BJ (cell line): ENCODE measurements around the gene BEND2. TPM values are rescaled to one million over a fixed set of nuclear protein-coding genes. Genes with fewer than 3 reads are reported as not detected.

Experiments
- CTCF ChIA-PET: fragments of 350-600 bp; formaldehyde crosslinking; extraction: SDS; loops from one replicate; lab custom pipeline; 2021; ENCODE audit warnings: antibody characterized with exemption, inconsistent platforms; lab: Yijun Ruan, JAX
- POLR2A ChIA-PET: fragments of 300-600 bp; sonication (Branson Sonifier 250); formaldehyde crosslinking; extraction: SDS; loops from one replicate; lab custom pipeline; 2021; ENCODE audit warnings: antibody characterized with exemption; lab: Charles Lee
- DNase-seq: peaks from one replicate; pipeline ENCODE4 v3.0.0-alpha.2; 2011; ENCODE audit warnings: low read depth
- H3K27me3 ChIP-seq: 2 replicates; pipeline ENCODE4 v1.6.0; 2011; ENCODE audit warnings: low read length; ENCODE audit not compliant: control insufficient read depth, insufficient read depth
- H3K36me3 ChIP-seq: 2 replicates; pipeline ENCODE4 v1.5.1; 2011; ENCODE audit warnings: low read length; ENCODE audit not compliant: control insufficient read depth, insufficient read depth
- H3K4me3 ChIP-seq: 2 replicates; pipeline ENCODE4 v1.5.1; 2011; ENCODE audit warnings: low read depth, mild to moderate bottlenecking, control low read depth, low read length
- polyA plus RNA-seq: library from polyadenylated mRNA; depleted of rRNA; stranded (reverse); fragments of >200 nt; gene quantifications from 2 replicates; pipeline ENCODE4 v1.2.3, GENCODE V29; 2011; rRNA removed
- TF ChIP-seq, protein P1 (sequence below): IDR thresholded peaks from 2 replicates; pipeline ENCODE4 v1.5.1; 2011; ENCODE audit warnings: low read depth, mild to moderate bottlenecking, control low read depth, inconsistent platforms, low read length, moderate library complexity; ENCODE audit not compliant: insufficient read depth

Gene BEND2
- polyA plus RNA-seq, 1 experiment, result not detected

DNA sequence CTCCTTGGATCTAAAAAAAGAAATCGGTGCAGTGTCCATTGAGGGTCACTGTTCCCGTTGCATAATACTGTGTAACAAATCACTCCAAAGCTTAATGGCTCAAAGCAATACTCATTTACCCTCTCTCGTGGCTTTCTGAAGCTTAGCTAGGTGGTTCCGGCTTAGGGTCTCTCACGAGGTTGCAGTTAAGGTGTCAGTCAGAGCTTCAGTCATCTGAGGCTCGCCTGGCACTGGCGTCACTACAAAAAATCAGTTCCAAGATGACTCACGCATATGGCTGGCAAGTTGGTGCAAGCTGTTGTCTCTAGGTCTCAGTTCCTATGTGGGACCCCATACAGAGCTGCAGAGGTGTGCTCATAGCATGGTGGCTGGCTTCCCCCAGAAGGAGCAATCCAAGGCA, 91.0 kb downstream of the BEND2 start:
- H3K4me3 ChIP-seq, result no peak overlapping the region
- TF ChIP-seq, protein P1, sequence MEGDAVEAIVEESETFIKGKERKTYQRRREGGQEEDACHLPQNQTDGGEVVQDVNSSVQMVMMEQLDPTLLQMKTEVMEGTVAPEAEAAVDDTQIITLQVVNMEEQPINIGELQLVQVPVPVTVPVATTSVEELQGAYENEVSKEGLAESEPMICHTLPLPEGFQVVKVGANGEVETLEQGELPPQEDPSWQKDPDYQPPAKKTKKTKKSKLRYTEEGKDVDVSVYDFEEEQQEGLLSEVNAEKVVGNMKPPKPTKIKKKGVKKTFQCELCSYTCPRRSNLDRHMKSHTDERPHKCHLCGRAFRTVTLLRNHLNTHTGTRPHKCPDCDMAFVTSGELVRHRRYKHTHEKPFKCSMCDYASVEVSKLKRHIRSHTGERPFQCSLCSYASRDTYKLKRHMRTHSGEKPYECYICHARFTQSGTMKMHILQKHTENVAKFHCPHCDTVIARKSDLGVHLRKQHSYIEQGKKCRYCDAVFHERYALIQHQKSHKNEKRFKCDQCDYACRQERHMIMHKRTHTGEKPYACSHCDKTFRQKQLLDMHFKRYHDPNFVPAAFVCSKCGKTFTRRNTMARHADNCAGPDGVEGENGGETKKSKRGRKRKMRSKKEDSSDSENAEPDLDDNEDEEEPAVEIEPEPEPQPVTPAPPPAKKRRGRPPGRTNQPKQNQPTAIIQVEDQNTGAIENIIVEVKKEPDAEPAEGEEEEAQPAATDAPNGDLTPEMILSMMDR, result no peak
- H3K27me3 ChIP-seq, result no peaks in the 10 kb centered on the region
- ChIA-PET CTCF (no interaction called here), POLR2A (no interaction called here)
- H3K36me3 ChIP-seq, result no peaks in the 10 kb centered on the region
- no peak for DNase-seq

DNA sequence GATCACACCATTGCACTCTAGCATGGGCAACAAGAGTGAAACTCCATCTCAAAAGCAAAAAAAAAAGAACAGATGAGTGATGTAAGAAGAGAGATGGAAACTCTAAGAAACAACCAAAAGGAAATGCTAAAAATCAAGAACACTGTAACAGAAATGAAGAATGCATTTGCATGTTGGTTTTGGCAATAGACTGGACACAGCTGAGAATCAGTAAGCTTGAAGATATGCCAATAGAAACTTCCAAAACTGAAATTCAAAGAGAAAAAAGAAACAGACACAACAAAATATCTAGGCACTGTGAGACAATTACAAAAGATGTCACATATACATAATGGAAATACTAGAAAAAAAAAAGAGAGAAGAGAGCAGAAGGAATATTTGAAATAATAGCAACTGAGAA, 93.7 kb downstream of the BEND2 start:
- no peak for DNase-seq
- H3K4me3 ChIP-seq, result no peak overlapping the region
- H3K36me3 ChIP-seq, result no peaks in the 10 kb centered on the region
- H3K27me3 ChIP-seq, result no peaks in the 10 kb centered on the region
- TF ChIP-seq, protein P1, result no peak
- POLR2A ChIA-PET, result no interaction called here
- CTCF ChIA-PET, result no interaction called here

DNA sequence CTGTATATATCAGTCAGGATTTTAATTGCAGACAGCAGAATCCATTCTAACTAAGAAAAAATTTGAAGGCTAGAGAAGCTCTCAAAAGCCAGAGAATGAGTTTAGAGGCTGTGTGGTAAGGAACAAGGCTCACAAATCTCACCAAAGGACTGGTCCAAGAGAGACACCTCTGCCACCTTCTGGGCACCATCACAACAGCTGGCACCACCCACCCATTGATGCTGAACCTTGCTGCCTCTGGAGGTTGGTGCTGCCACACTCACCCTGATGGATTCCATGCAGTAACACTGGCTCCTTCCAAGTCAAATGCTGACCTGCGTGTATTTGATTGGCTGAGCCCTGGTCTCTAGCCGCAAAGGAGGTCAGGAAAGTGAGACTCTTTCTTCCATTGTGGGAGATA, 100.8 kb downstream of the BEND2 start:
- ChIA-PET CTCF (no interaction called here), POLR2A (no interaction called here)
- no peaks in the 10 kb centered on the region for H3K36me3 ChIP-seq
- H3K27me3 ChIP-seq, result no peaks in the 10 kb centered on the region
- TF ChIP-seq, protein P1, result no peak
- no peak overlapping the region for H3K4me3 ChIP-seq
- no peak for DNase-seq

Other genes with a start within 250 kb of the BEND2 start
- 0.81 and 0.85 TPM in 2 replicates for gene SCML2, start 133.8 kb upstream of the BEND2 start, polyA plus RNA-seq
- gene CDKL5, start 204.7 kb upstream of the BEND2 start, polyA plus RNA-seq, result 5.1 and 6.1 TPM in 2 replicates